Keratinocyte (primary cell): ENCODE measurements around the gene CRTAP. TPM values are rescaled to one million over a fixed set of nuclear protein-coding genes. Genes with fewer than 3 reads are reported as not detected.

Experiments
- DNase-seq: peaks from one replicate; pipeline ENCODE4 v3.0.0-alpha.2; 2011; ENCODE audit warnings: low read depth, missing footprints, low spot score
- FAIRE-seq: peaks from 2 replicates; lab custom pipeline; 2011; peaks lifted over from hg19 to GRCh38; lab: Jason Lieb, UNC
- H2AFZ ChIP-seq: 2 replicates; pipeline ENCODE4 v1.6.0; 2012; ENCODE audit warnings: low read length, control low read depth, inconsistent platforms; ENCODE audit not compliant: control insufficient read depth
- H3K27ac ChIP-seq: 2 replicates; pipeline ENCODE4 v1.5.1; 2011; ENCODE audit warnings: low read length; ENCODE audit not compliant: control insufficient read depth, insufficient read depth
- H3K27me3 ChIP-seq: 3 replicates; pipeline ENCODE4 v1.6.0; 2011; ENCODE audit warnings: low read length; ENCODE audit not compliant: control insufficient read depth, insufficient read depth; ENCODE audit errors: extremely low read depth
- H3K36me3 ChIP-seq, 2 experiments: 2 replicates in 1 of 2; 3 replicates in 1 of 2; pipeline ENCODE4 v1.5.1; 2011; ENCODE audit warnings: low read length in 2 of 2, mild to moderate bottlenecking in 1 of 2; ENCODE audit not compliant: control insufficient read depth in 2 of 2, insufficient read depth in 2 of 2; ENCODE audit errors: extremely low read depth in 1 of 2
- H3K4me1 ChIP-seq: 3 replicates; pipeline ENCODE4 v1.5.1; 2011; ENCODE audit warnings: low read length; ENCODE audit not compliant: control insufficient read depth, insufficient read depth; ENCODE audit errors: extremely low read depth
- H3K4me2 ChIP-seq: 3 replicates; pipeline ENCODE4 v1.6.0; 2011; ENCODE audit warnings: low read depth, low read length; ENCODE audit not compliant: control insufficient read depth, insufficient read depth; ENCODE audit errors: extremely low read depth
- H3K4me3 ChIP-seq, 3 experiments: fragments of 200-600 bp in 1 of 3; sonication (generic) in 1 of 3; 2 replicates in 2 of 3; 3 replicates in 1 of 3; pipeline ENCODE4 v1.5.1; 2011 to 2016; ENCODE audit warnings: low read length in 3 of 3, mild to moderate bottlenecking in 3 of 3, control low read depth in 2 of 3, inconsistent platforms in 1 of 3, low read depth in 1 of 3, mixed read lengths in 1 of 3, mixed run types in 1 of 3, moderate library complexity in 1 of 3; ENCODE audit not compliant: control insufficient read depth in 2 of 3, insufficient read depth in 2 of 3; ENCODE audit errors: extremely low read depth in 1 of 3
- H3K79me2 ChIP-seq: 2 replicates; pipeline ENCODE4 v1.6.0; 2012; ENCODE audit warnings: low read length; ENCODE audit not compliant: control insufficient read depth, insufficient read depth
- H3K9ac ChIP-seq: 3 replicates; pipeline ENCODE4 v1.6.0; 2011; ENCODE audit warnings: low read length; ENCODE audit not compliant: control insufficient read depth, insufficient read depth; ENCODE audit errors: extremely low read depth
- H3K9me1 ChIP-seq: 3 replicates; pipeline ENCODE4 v1.6.0; 2011; ENCODE audit warnings: low read length; ENCODE audit not compliant: control insufficient read depth, insufficient read depth; ENCODE audit errors: extremely low read depth
- H3K9me3 ChIP-seq: 2 replicates; pipeline ENCODE4 v1.5.1; 2012; ENCODE audit warnings: low read depth, low read length; ENCODE audit not compliant: control insufficient read depth
- H4K20me1 ChIP-seq: 3 replicates; pipeline ENCODE4 v1.6.0; 2011; ENCODE audit warnings: low read length; ENCODE audit not compliant: control insufficient read depth, insufficient read depth; ENCODE audit errors: extremely low read depth
- EZH2 ChIP-seq: IDR thresholded peaks from one replicate; pipeline ENCODE4 v1.6.1; 2012; ENCODE audit warnings: inconsistent platforms, mild to moderate bottlenecking, low read length, moderate library complexity
- dilution Hi-C: fragments of 300-500 bp; cut with MboI; formaldehyde crosslinking; loops from one replicate; pipeline ENCODE4 v1.7.0; 2020; ENCODE audit warnings: low sequenced_read_pairs; ENCODE audit not compliant: extremely low pct_ligation_motif_present
- polyA plus RNA-seq, 5 experiments: library from polyadenylated mRNA; depleted of rRNA in 3 of 5; stranded (reverse) in 3 of 5; stranded (forward) in 1 of 5; unstranded in 1 of 5; fragments of >200 nt; gene quantifications; 1 replicate in 1 of 5; 2 replicates in 3 of 5; 3 replicates in 1 of 5; pipeline versions ENCODE4 v1.2.1 to v1.2.3, GENCODE V29; 2011 to 2012; ENCODE audit warnings: missing spikeins in 2 of 5, low read depth in 1 of 5, low replicate concordance in 1 of 5
- TF ChIP-seq, protein P1 (sequence below), 3 experiments: IDR thresholded peaks in 1 of 3; conservative IDR thresholded peaks in 1 of 3; optimal IDR thresholded peaks in 1 of 3; 2 replicates in 2 of 3; 3 replicates in 1 of 3; pipeline versions ENCODE3 to v1.5.1; 2011; ENCODE audit warnings: low read length in 3 of 3, mild to moderate bottlenecking in 3 of 3, moderate library complexity in 2 of 3, control low read depth in 1 of 3, inconsistent platforms in 1 of 3; ENCODE audit not compliant: insufficient read depth in 2 of 3; ENCODE audit errors: extremely low read depth in 1 of 3

The CRTAP gene
- polyA plus RNA-seq, 1 donor (not counting 4 experiments of a cell fraction or from before 2014, with no cell fraction given): 170 TPM

DNA sequence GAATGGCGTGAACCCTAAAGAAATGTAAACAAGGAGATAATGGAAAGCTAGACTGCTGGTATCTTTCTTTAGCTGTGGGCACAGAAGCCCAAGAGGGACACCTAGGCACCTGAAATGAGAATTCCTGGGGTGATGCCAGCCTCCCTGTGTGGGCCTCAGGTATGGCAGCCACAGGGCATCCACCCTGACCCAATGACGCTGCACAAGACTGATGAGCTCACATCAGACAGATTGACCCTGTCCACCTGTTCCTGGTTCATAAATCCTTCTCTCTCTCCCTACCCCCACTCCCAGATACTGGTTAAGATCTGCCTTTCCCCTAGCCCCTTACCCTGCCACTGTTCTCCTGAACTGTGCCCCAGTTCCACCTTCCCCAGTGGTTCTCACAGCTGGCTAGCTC, 18.4 kb upstream of the CRTAP start:
- Histone ChIP-seq H3K9me1 (peaks cover 8% of the 10 kb centered on the region), H3K36me3 (peaks cover 5 to 9% of the 10 kb centered on the region in 2 experiments), H3K79me2 (peaks cover 58% of the 10 kb centered on the region), H3K4me2 (peak overlapping the region; percentile 98), H4K20me1 (peaks cover 3% of the 10 kb centered on the region), H3K27me3 (no peaks in the 10 kb centered on the region), H3K9ac (peak overlapping the region; percentile 93), H3K9me3 (no peaks in the 10 kb centered on the region), H3K4me3 (peak overlapping the region; percentile 73 to 91 (median 81)), H3K4me1 (peaks cover 15% of the 10 kb centered on the region), H2AFZ (no peak overlapping the region), H3K27ac (peak overlapping the region; percentile 92)
- FAIRE-seq: no peak
- DNase-seq: no peak
- TF ChIP-seq EZH2: no peak
- TF ChIP-seq, protein P1, sequence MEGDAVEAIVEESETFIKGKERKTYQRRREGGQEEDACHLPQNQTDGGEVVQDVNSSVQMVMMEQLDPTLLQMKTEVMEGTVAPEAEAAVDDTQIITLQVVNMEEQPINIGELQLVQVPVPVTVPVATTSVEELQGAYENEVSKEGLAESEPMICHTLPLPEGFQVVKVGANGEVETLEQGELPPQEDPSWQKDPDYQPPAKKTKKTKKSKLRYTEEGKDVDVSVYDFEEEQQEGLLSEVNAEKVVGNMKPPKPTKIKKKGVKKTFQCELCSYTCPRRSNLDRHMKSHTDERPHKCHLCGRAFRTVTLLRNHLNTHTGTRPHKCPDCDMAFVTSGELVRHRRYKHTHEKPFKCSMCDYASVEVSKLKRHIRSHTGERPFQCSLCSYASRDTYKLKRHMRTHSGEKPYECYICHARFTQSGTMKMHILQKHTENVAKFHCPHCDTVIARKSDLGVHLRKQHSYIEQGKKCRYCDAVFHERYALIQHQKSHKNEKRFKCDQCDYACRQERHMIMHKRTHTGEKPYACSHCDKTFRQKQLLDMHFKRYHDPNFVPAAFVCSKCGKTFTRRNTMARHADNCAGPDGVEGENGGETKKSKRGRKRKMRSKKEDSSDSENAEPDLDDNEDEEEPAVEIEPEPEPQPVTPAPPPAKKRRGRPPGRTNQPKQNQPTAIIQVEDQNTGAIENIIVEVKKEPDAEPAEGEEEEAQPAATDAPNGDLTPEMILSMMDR (optimal IDR thresholded peaks at IDR 0.05 in 1 of 3, IDR thresholded peaks at IDR 0.05 in 1 of 3, conservative IDR thresholded peaks at IDR 0.05 in 1 of 3; ENCODE audit: extremely low read depth in 1 of 3, insufficient read depth in 2 of 3, low read length in 3 of 3): no peak
- dilution Hi-C loops: no loop called here

DNA sequence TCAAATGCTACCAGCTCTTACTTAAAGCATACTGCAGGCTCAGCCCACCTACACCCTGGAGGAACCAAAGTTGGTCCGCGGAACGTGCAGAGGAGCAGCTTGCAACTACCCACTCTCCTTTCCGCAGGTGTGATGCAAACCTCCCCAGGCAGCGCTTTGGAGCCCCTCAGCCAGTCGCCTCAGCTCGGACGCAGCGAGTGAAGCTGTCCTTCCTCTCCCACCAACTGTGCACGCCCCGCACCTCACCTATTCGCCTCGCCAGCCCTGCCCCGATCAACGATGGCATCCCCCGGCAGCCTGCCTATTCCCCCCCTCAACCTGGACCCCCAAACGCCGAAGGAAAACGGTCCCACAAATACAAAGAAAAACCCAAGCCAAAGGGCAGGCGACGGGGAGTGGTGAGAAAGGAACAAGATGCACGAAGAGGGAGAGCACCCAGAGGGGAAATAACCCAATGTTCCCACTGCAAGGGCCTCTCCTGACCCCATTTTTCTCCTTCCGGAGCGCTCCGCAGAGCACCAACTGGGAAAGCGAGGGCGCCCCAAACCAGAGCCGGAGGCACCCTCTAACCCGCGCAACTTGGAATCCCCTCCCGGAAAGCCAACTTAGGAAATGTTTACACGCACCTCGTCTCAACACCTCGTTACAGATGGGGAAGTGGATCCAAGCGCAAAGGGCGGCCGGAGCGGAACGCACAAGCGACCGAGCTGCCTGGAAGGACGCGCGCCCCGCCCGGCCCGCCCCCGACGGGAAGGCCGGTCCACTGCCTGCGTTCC, 17.5 kb upstream of the CRTAP start:
- dilution Hi-C loops: no loop called here
- DNase-seq (no peak), FAIRE-seq (no peak)
- Histone ChIP-seq H3K4me3 (peak overlapping the region; percentile 73 to 91 (median 81)), H3K4me2 (peak overlapping the region; percentile 98), H3K4me1 (peaks cover 15% of the 10 kb centered on the region), H3K36me3 (peaks cover 3 to 5% of the 10 kb centered on the region in 2 experiments), H3K9me3 (no peaks in the 10 kb centered on the region), H3K9ac (peak overlapping the region; percentile 93), H3K27ac (peak overlapping the region; percentile 92), H3K79me2 (peaks cover 50% of the 10 kb centered on the region), H3K27me3 (no peaks in the 10 kb centered on the region), H3K9me1 (peaks cover 8% of the 10 kb centered on the region), H2AFZ (peak overlapping the region; percentile 86), H4K20me1 (peaks cover 3% of the 10 kb centered on the region)
- no peak for TF ChIP-seq EZH2
- TF ChIP-seq, protein P1 (optimal IDR thresholded peaks at IDR 0.05 in 1 of 3, IDR thresholded peaks at IDR 0.05 in 1 of 3, conservative IDR thresholded peaks at IDR 0.05 in 1 of 3; ENCODE audit: extremely low read depth in 1 of 3, insufficient read depth in 2 of 3, low read length in 3 of 3): no peak
